Sigmoid colon (tissue), 7 donors: ENCODE results near the gene AIRE. TPM values are rescaled to one million over a fixed set of nuclear protein-coding genes. Genes with fewer than 3 reads are reported as not detected.

Source experiments
- DNase-seq: peaks from one replicate; pipeline ENCODE4 v3.0.0-alpha.2; 2019
- H3K27ac ChIP-seq, 4 donors: fragments of 200-600 bp; sonication (generic); one replicate each; pipeline ENCODE4 v1.5.1; 2016 to 2019; ENCODE audit warnings: mild to moderate bottlenecking in 1 of 4
- H3K27me3 ChIP-seq, 3 donors: fragments of 200-600 bp; sonication (generic); one replicate each; pipeline ENCODE4 v1.5.1; 2019; ENCODE audit warnings: mild to moderate bottlenecking in 1 of 3
- H3K36me3 ChIP-seq, 4 donors: fragments of 200-600 bp; sonication (generic); one replicate each; pipeline ENCODE4 v1.5.1; 2016 to 2019
- H3K4me1 ChIP-seq, 4 donors: fragments of 200-600 bp; sonication (generic); one replicate each; pipeline ENCODE4 v1.5.1; 2017 to 2019
- H3K4me3 ChIP-seq, 4 donors: fragments of 200-600 bp; sonication (generic); one replicate each; pipeline ENCODE4 v1.5.1; 2017 to 2019; ENCODE audit warnings: mild to moderate bottlenecking in 2 of 4, moderate library complexity in 1 of 4
- H3K9me3 ChIP-seq, 4 donors: fragments of 200-600 bp in 3 of 4; sonication (generic) in 3 of 4; one replicate each; pipeline versions ENCODE4 v1.5.1 to v1.6.1; 2013 to 2019
- CTCF ChIP-seq, 4 experiments: fragments of 450-650 bp in 3 of 4; fragments of 200-600 bp in 1 of 4; IDR thresholded peaks; one replicate each; pipeline ENCODE4 v1.5.1; 2016 to 2019; ENCODE audit warnings: antibody characterized with exemption in 4 of 4, mild to moderate bottlenecking in 3 of 4, moderate library complexity in 2 of 4
- EP300 ChIP-seq, 4 donors: sonication (generic); formaldehyde crosslinking; IDR thresholded peaks; one replicate each; pipeline ENCODE4 v1.6.1; 2017; ENCODE audit warnings: antibody characterized with exemption in 4 of 4
- POLR2A ChIP-seq, 2 donors: fragments of 450-650 bp; IDR thresholded peaks; one replicate each; pipeline ENCODE4 v1.6.1; 2016; ENCODE audit warnings: antibody characterized with exemption in 2 of 2, mild to moderate bottlenecking in 2 of 2, moderate library complexity in 2 of 2
- POLR2AphosphoS5 ChIP-seq, 4 donors: sonication (generic); formaldehyde crosslinking; IDR thresholded peaks; one replicate each; pipeline ENCODE4 v1.6.1; 2017; ENCODE audit warnings: antibody characterized with exemption in 4 of 4
- WGBS, 2 donors: extraction: QIAGEN DNeasy Blood & Tissue Kit; methylation state at CpG; one replicate each; pipeline ENCODE4 v1.1.7; 2013; 5-methylcytosine and 5-hydroxymethylcytosine counted together
- intact Hi-C: fragments of 100-400 bp; cut with DNase I; formaldehyde crosslinking; loops from one replicate; pipeline ENCODE4 v1.15.1; 2023
- polyA plus RNA-seq, 3 donors: library from polyadenylated mRNA; stranded (reverse); fragments of 200-250 nt; gene quantifications; one replicate each; pipeline ENCODE4 v1.2.3, GENCODE V29; 2013
- total RNA-seq, 4 donors: library from RNA; depleted of rRNA; stranded (reverse); fragments of >200 nt; gene quantifications; one replicate each; pipeline ENCODE4 v1.1.0, GENCODE V29; 2016
- donor health status: healthy with polysubstance abuse.
- donor health status: Bipolar disorder and iron deficiency.
- donor health status: healthy.

Gene AIRE
- total and polyA plus RNA-seq, 7 donors = 0.61 TPM; not detected in 6

DNA sequence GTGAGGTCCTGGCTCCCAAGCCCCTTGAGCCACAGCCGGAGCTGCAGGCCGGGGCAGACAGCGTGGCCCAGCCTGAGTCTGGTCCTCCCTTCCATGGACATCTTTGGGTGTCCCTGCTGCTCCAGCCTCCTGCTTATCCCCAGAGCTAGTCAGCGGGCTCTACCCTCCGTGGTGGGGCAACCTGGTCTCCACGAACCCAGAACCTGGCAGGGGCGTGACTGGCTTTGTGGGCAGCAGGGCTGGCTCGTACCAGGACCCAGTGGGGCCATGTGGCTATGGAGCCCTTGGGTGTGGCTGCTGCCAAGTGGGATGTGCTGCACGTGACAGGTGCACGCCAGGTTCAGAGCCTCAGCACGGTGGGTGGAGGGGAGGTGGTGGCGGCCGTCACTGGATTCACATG lies 35.2 kb downstream of the AIRE start:
- no peaks in the 10 kb centered on the region for H3K9me3 ChIP-seq
- H3K4me1 ChIP-seq = no peaks in the 10 kb centered on the region
- no peak overlapping the region for H3K4me3 ChIP-seq
- 91 to 94% methylated on average over 13 of the region's 13 CpGs for WGBS, 2 donors
- H3K36me3 ChIP-seq = peaks cover 6 to 91% (median 35%) of the 10 kb centered on the region in 4 donors
- intact Hi-C loops = no loop called here
- TF ChIP-seq POLR2AphosphoS5 (IDR thresholded peaks at IDR 0.05) (no peak), POLR2A (IDR thresholded peaks at IDR 0.05) (no peak)
- H3K27me3 ChIP-seq = no peaks in the 10 kb centered on the region
- no peak for DNase-seq
- no peak overlapping the region for H3K27ac ChIP-seq

GRCh38 chr21:44321846-44322450 lies 36.3 kb downstream of the AIRE start:
- Histone ChIP-seq H3K27ac (no peak overlapping the region), H3K36me3 (peaks cover 6 to 90% (median 30%) of the 10 kb centered on the region in 4 donors), H3K4me1 (no peaks in the 10 kb centered on the region), H3K4me3 (no peak overlapping the region), H3K27me3 (no peaks in the 10 kb centered on the region), H3K9me3 (no peaks in the 10 kb centered on the region)
- intact Hi-C loops = no loop called here
- DNase-seq = no peak
- TF ChIP-seq CTCF (IDR thresholded peaks at IDR 0.05) (no peak), EP300 (IDR thresholded peaks at IDR 0.05) (no peak), POLR2AphosphoS5 (IDR thresholded peaks at IDR 0.05) (no peak), POLR2A (IDR thresholded peaks at IDR 0.05) (no peak)
- WGBS, 2 donors = 90 to 93% methylated on average over 23 of the region's 23 CpGs

GRCh38 chr21:44322621-44323325 lies 37.1 kb downstream of the AIRE start:
- DNase-seq = no peak
- no peak overlapping the region for H3K4me3 ChIP-seq
- no peaks in the 10 kb centered on the region for H3K9me3 ChIP-seq
- peaks cover 6 to 90% (median 26%) of the 10 kb centered on the region in 4 donors for H3K36me3 ChIP-seq
- no peaks in the 10 kb centered on the region for H3K4me1 ChIP-seq
- no peak for TF ChIP-seq POLR2AphosphoS5 (IDR thresholded peaks at IDR 0.05)
- no peak for TF ChIP-seq POLR2A (IDR thresholded peaks at IDR 0.05)
- TF ChIP-seq EP300 (IDR thresholded peaks at IDR 0.05) = no peak
- TF ChIP-seq CTCF (IDR thresholded peaks at IDR 0.05) = no peak
- intact Hi-C loops = no loop called here
- H3K27ac ChIP-seq = no peak overlapping the region
- 94% methylated on average over 38 of the region's 38 CpGs for WGBS, 2 donors
- H3K27me3 ChIP-seq = no peaks in the 10 kb centered on the region

GRCh38 chr21:44323591-44323990 lies 37.9 kb downstream of the AIRE start:
- no peak overlapping the region for H3K27ac ChIP-seq
- H3K36me3 ChIP-seq = peaks cover 6 to 84% (median 22%) of the 10 kb centered on the region in 4 donors
- no peaks in the 10 kb centered on the region for H3K9me3 ChIP-seq
- intact Hi-C loops = no loop called here
- H3K4me1 ChIP-seq = no peaks in the 10 kb centered on the region
- DNase-seq = no peak
- WGBS, 2 donors = 86 to 88% methylated on average over 20 of the region's 20 CpGs
- H3K27me3 ChIP-seq = no peaks in the 10 kb centered on the region
- TF ChIP-seq POLR2AphosphoS5 (IDR thresholded peaks at IDR 0.05) (no peak), CTCF (IDR thresholded peaks at IDR 0.05) (no peak), POLR2A (IDR thresholded peaks at IDR 0.05) (no peak), EP300 (IDR thresholded peaks at IDR 0.05) (no peak)
- H3K4me3 ChIP-seq = no peak overlapping the region

DNA sequence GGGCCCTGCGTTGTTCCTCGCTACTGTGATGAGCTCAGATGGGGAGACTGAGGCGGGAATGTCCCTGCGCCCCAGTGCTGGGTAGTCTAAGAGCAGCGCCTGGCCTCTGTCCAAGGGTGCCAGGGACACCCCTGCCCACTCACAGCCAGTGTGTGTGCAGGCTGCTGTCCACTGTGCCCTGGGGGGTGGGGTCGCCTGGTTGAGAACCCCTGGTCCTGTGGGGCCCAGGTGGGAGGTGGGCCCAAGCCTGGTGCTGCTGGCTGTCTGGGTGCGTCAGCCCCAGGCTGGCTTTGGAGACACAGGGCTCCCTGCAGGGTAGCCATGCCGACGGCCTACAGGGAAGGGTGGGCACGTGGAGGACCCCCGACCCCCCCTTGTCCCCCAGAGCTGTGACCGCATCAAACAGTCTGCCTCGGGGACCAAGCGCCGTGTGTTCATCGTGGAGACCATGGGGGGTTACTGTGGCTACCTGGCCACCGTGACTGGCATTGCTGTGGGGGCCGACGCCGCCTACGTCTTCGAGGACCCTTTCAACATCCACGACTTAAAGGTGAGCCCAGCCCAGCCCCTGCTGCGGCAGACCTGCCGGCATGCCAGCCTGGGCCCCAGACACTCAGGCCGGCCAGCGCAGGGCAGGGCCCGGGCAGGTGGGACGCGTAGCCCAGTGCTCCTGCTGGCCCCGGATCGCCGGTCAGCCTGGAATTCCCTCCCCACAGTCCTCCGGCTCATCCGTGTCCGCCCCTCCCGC lies 38.6 kb downstream of the AIRE start:
- no peak for DNase-seq
- no peak overlapping the region for H3K27ac ChIP-seq
- WGBS, 2 donors = 94 to 96% methylated on average over 37 of the region's 37 CpGs
- H3K27me3 ChIP-seq = no peaks in the 10 kb centered on the region
- H3K9me3 ChIP-seq = no peaks in the 10 kb centered on the region
- TF ChIP-seq EP300 (IDR thresholded peaks at IDR 0.05) (no peak), POLR2A (IDR thresholded peaks at IDR 0.05) (no peak), CTCF (IDR thresholded peaks at IDR 0.05) (no peak), POLR2AphosphoS5 (IDR thresholded peaks at IDR 0.05) (no peak)
- H3K36me3 ChIP-seq = peaks cover 6 to 77% (median 20%) of the 10 kb centered on the region in 4 donors
- no peak overlapping the region for H3K4me3 ChIP-seq
- no peaks in the 10 kb centered on the region for H3K4me1 ChIP-seq
- intact Hi-C loops = no loop called here
